Measurements from ENCODE around the gene RFX5. TPM values are rescaled to one million over a fixed set of nuclear protein-coding genes. Genes with fewer than 3 reads are reported as not detected.
A peak's percentile ranks its signal among the peaks of the same experiment; 100 is the strongest.
"Not testable (repeated sequence)": the region's sequence is repeated elsewhere in the genome, so short reads cannot be mapped to it uniquely, and the experiment has no call there.

The RFX5 gene
- total RNA-seq, 8 experiments from 2014 or later, result 21.2 to 107 (median 37.7) TPM

DNA sequence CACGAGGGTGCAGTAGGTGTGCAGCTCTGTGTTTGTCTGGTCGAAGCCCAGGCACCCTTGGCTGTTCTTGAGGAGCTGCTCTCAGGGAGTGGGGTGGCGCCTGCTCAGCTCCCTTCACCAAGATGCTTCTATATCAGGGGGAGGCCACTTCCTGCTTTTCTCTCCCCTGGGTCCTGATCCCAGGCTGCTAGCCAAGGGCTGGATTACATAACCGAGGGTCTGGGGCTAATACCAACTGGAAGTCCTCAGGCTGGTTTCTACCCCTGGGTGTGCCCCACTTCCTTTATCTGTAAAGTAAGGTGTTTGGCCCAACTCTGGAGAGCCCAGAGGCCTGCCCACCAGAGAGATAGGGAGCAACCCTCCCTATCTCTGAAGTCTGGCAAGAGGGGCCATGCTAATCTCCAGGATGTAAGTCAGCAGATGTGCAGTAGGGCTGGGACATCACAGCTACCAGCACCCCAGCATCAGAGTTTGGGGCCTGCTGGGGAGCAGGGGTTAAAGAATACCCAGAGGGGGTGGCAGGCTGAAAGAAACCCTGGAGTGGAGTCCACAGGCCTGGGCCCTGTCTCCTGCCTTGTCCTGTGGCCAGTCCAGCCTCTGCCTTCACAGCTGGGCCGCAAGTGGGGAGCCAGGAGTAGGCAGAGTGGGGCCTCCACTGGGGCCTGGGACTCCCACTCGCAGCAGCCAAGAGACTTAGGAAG, 23.3 kb upstream of the RFX5 start:
- H3K27ac ChIP-seq, result no peak overlapping the region
- WGBS, 10 experiments, result 67 to 100% (median 94%) methylated on average over 1 to 5 of the region's 6 CpGs; no CpG with 5 or more reads in 4 of the 10 experiments
- peaks cover 8 to 16% of the 10 kb centered on the region in 2 donors for H3K4me1 ChIP-seq (replicated peaks in 1 of 2)
- in situ Hi-C loops (cut with MboI; ENCODE audit: low pct_unique_long_range_greater_than_20kb in 2 of 9, low sequenced_read_pairs in 9 of 9, unreplicated experiment in 9 of 9), result no loop called here
- no peak for ATAC-seq (replicated peaks in 6 of 8)
- H3K4me3 ChIP-seq, result no peak overlapping the region

DNA sequence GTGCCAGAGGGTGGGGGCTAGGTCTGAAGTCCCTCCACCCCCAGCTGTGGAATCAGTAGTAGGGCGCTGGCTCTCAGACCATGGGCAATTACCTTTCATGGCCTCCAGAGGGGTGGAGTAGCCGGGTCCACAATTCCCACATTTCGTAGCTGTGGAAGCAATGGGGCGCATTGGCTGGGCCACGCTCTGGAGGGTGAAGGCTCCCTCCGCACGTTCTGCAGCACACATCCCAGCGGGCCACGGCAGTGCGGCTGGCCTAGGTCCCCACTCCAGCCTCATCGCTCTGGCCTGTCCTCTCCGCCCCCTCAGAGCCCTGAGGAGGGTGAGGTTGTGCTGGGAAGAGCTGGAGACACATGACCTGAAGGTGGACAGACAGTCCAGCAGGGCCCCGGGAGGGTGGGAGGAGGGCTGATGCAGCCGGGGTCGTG, 22.6 kb upstream of the RFX5 start:
- ATAC-seq (replicated peaks in 6 of 8), result no peak
- no peak overlapping the region for H3K27ac ChIP-seq
- peaks cover 8 to 16% of the 10 kb centered on the region in 2 donors for H3K4me1 ChIP-seq (replicated peaks in 1 of 2)
- no peak overlapping the region for H3K4me3 ChIP-seq
- 60 to 83% (median 67%) methylated on average over 1 to 6 of the region's 15 CpGs; no CpG with 5 or more reads in 7 of the 10 experiments for WGBS, 10 experiments
- in situ Hi-C loops (cut with MboI; ENCODE audit: low pct_unique_long_range_greater_than_20kb in 2 of 9, low sequenced_read_pairs in 9 of 9, unreplicated experiment in 9 of 9), result no loop called here

DNA sequence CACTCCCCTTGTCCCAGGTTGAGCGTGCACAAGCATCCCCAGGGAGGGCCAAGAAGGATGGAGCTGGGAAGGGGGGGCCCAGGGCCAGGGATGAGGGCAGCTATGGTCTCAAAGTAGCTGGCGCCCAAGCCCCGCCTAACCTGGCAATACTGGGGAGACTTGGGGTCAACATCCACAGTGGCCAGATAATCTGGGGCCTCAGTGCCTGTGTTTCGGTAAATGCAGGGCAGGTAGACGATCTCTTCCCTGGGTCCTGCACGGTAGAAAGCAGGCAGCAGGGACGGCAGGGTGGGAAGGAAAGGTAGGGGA, 22.2 kb upstream of the RFX5 start:
- Histone ChIP-seq H3K27ac (no peak overlapping the region), H3K4me3 (no peak overlapping the region), H3K4me1 (replicated peaks in 1 of 2) (peaks cover 8 to 16% of the 10 kb centered on the region in 2 donors)
- in situ Hi-C loops (cut with MboI; ENCODE audit: low pct_unique_long_range_greater_than_20kb in 2 of 9, low sequenced_read_pairs in 9 of 9, unreplicated experiment in 9 of 9), result no loop called here
- WGBS, 10 experiments, result 82 to 94% (median 92%) methylated on average over 2 to 5 of the region's 7 CpGs; no CpG with 5 or more reads in 7 of the 10 experiments
- no peak for ATAC-seq (replicated peaks in 6 of 8)

DNA sequence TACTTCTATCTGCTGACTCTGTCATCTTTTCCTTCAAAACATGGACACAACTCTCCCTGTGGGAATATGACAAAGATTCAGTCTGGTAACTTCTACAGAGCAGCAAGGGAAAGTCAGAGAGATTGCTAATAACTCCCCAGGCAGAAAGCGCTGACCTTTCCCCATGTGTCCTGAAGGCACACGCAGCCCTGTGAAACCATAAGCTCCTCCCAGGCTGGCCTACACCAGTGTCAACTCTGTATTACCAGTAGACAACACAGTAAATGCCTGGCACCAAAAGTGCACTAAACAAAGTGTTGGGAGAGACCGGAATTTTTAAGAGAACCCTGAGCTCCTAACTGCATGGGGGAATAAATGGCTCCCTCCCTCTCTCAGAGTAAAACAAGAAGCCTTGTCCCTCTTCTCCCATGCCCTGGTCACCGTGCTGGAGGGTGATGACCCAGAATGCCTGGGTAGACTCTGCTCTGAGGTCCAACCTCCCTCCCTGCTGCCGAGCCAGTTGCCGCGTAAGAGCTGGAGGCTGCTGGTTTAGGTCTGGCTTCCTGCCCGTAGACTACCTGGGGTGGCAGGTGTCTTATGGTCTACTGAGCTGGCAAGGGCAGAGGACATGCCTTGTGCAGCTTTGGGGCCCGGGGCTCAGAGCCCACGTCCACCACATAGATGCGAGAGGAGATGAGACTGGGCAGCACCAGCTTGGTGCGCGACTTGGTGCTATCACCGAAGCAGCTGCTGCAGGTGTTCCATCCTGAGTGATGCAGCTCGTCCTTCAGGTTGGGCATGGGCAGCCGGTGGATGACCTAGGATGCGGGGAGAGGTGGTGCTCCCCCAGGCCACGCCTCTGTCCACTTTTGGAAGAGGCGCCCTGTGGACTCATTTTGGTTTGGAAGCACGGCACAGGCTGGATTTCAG, 21.6 kb upstream of the RFX5 start:
- WGBS, 10 experiments, result 83 to 100% (median 92%) methylated on average over 1 to 16 of the region's 20 CpGs; no CpG with 5 or more reads in 4 of the 10 experiments
- in situ Hi-C loops (cut with MboI; ENCODE audit: low pct_unique_long_range_greater_than_20kb in 2 of 9, low sequenced_read_pairs in 9 of 9, unreplicated experiment in 9 of 9), result no loop called here
- no peak for ATAC-seq (replicated peaks in 6 of 8)
- Histone ChIP-seq H3K27ac (no peak overlapping the region), H3K4me1 (replicated peaks in 1 of 2) (peaks cover 8 to 16% of the 10 kb centered on the region in 2 donors), H3K4me3 (no peak overlapping the region)

DNA sequence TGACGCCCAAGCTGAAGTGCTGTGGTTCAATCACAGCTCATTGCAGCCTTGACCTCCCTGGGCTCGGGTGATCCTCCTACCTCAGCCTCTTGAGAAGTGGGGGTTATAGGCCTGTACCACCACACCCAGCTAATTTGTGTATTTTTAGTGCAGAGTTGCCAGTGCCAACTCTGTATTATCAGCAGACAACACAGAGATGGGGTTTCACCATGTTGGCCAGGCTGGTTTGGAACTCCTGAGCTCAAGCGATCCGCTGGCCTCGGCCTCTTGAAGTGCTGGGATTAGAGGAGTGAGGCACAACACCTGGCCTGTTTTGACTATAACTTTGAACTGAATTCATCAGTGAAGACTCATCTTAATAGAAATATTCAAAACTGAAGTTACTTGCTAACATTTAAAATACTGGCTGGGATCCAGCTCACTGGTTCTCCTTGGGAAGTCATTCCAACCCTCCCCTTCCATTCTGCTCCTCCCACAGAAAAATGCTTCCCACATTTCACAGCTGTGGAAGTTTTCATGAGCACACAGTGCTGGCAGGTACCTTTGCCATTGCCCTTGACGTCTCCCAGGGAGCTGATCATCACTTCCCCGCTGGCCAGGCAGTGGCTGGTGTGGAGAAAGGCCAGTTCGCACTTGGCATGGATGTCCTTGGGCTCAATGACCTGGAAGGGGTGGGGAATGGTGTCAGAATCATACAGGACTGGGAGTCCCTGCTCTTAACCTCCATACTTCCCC, 20.8 kb upstream of the RFX5 start:
- H3K4me1 ChIP-seq (replicated peaks in 1 of 2), result peaks cover 6 to 14% of the 10 kb centered on the region in 2 donors
- peak in 2 of 8 experiments; percentile 3 to 24 for ATAC-seq (replicated peaks in 6 of 8)
- no peak overlapping the region for H3K4me3 ChIP-seq
- in situ Hi-C loops (cut with MboI; ENCODE audit: low pct_unique_long_range_greater_than_20kb in 2 of 9, low sequenced_read_pairs in 9 of 9, unreplicated experiment in 9 of 9), result no loop called here
- no peak overlapping the region for H3K27ac ChIP-seq
- WGBS, 10 experiments, result 40 to 100% (median 94%) methylated on average over 1 to 6 of the region's 8 CpGs; no CpG with 5 or more reads in 1 of the 10 experiments

DNA sequence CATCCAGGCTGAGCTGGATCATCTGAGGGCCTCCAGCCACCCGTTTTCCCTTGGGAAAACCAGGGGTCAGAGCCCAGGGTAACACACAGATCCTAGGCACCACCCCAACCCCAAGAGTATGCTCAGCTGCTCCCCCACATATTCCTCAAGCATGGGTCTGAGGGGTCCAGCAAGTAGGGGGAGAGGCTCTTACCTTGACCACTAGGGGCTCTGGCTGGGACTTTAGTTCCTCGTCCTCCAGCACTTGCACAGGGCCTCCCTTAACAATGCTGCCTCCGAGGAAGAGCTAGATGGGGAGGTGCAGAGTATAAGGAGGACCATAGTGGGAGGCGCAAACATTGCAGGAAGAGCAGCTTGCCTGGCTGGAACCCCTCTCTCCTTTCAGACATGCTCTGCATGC, 17.9 kb upstream of the RFX5 start:
- no peak for ATAC-seq (replicated peaks in 6 of 8)

DNA sequence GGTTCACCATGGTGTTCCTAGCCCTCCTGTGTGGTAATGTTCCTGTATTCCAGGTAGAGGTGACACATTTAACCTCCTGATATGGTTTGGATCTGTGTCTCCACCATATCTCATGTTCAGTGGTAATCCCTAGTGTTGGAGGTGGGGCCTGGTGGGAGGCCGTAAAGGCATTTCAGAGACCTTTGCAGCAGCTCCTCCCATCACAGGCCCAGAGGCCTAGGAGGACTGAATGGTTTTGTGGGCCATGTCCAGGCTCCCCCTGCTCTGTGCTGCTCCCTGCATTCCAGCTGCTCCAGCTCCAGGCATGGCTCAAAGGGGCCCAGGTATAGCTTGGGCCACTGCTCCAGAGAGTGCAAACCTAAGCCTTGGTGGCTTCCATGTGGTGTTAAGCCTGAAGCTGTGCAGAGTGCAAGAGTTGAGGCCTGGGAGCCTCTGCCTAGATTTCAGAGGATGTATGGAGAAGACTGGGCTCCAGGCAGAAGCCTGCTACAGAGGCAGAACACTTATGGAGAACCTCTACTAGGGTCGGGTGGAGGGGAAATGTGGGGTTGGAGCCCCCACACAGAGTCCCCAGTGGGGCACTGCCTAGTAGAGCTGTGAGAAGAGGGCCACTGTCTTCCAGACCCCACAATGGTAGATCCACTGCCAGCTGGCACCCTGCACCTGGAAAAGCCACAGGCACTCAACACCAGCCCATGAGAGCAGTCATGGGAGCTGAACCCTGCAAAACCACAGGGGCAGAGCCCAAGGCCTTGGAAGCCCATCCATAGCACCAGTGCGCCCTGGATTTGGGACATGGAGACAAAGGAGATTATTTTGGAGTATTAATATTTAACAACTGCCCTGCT, 15.5 kb upstream of the RFX5 start:
- no peak overlapping the region for H3K4me3 ChIP-seq
- H3K27ac ChIP-seq, result no peak overlapping the region
- H3K4me1 ChIP-seq (replicated peaks in 1 of 2), result no peaks in the 10 kb centered on the region
- ATAC-seq (replicated peaks in 6 of 8), result no peak
- in situ Hi-C loops (cut with MboI; ENCODE audit: low pct_unique_long_range_greater_than_20kb in 2 of 9, low sequenced_read_pairs in 9 of 9, unreplicated experiment in 9 of 9), result no loop called here
- 33 to 100% (median 73%) methylated on average over 1 to 3 of the region's 3 CpGs; no CpG with 5 or more reads in 3 of the 10 experiments for WGBS, 10 experiments

More for the DNA sequence above, 17.9 kb upstream of the RFX5 start:
- Histone ChIP-seq H3K4me1 (replicated peaks in 1 of 2) (no peaks in the 10 kb centered on the region), H3K4me3 (no peak overlapping the region), H3K27ac (no peak overlapping the region)
- in situ Hi-C loops (cut with MboI; ENCODE audit: low pct_unique_long_range_greater_than_20kb in 2 of 9, low sequenced_read_pairs in 9 of 9, unreplicated experiment in 9 of 9), result no loop called here
- 0 to 96% (median 78%) methylated on average over 1 to 3 of the region's 4 CpGs; no CpG with 5 or more reads in 6 of the 10 experiments for WGBS, 10 experiments

DNA sequence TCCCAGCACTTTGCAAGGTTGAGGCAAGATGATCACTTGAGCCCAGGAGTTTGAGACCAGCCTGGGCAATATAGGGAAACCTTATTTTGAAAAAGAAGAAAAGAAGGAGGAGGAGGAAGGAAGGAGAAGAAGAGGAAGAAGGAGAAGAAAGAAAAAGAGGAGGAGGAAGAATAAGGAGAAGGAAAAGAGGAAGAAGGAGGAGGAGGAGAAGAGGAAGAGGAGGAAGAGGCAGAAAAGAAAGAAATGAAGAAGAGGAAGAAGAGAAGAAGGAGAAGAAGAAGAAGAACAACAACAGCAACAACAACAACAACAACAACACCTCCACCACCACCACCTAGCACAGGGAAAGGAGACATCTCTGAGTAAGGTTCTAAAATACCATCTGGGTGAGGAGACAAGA, 14.8 kb upstream of the RFX5 start:
- no peak for ATAC-seq (replicated peaks in 6 of 8)
- H3K4me3 ChIP-seq, result no peak overlapping the region
- in situ Hi-C loops (cut with MboI; ENCODE audit: low pct_unique_long_range_greater_than_20kb in 2 of 9, low sequenced_read_pairs in 9 of 9, unreplicated experiment in 9 of 9), result no loop called here

DNA sequence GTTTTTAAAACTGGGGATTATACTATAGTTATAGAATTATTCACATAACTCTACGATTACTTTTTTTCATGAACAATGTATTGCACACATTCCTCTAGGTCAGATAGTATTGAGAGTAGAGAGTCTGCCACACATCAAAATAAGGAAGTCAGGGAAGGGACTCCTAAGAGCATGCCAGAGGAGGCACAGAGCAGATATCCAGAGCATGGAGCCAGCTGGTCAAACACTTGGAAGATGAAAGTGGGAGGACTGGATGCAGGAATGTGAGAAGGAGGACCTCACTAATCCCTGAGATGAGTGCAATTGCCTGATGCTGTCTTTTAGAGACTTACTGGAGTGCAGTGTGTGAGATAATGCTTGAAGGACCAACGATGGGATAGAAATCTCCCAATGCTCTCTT, 9.6 kb upstream of the RFX5 start:
- in situ Hi-C loops (cut with MboI; ENCODE audit: low pct_unique_long_range_greater_than_20kb in 2 of 9, low sequenced_read_pairs in 9 of 9, unreplicated experiment in 9 of 9), result no loop called here
- WGBS, 10 experiments, result 0 to 67% (median 52%) methylated on average over 1 to 2 of the region's 2 CpGs; no CpG with 5 or more reads in 2 of the 10 experiments
- peak in 1 of 8 experiments; percentile 89 for ATAC-seq (replicated peaks in 6 of 8)
- no peaks in the 10 kb centered on the region for H3K4me1 ChIP-seq (replicated peaks in 1 of 2)
- no peak overlapping the region for H3K4me3 ChIP-seq
- H3K27ac ChIP-seq, result no peak overlapping the region

More for the DNA sequence above, 14.8 kb upstream of the RFX5 start:
- Histone ChIP-seq H3K27ac (no peak overlapping the region), H3K4me1 (replicated peaks in 1 of 2) (no peaks in the 10 kb centered on the region)

DNA sequence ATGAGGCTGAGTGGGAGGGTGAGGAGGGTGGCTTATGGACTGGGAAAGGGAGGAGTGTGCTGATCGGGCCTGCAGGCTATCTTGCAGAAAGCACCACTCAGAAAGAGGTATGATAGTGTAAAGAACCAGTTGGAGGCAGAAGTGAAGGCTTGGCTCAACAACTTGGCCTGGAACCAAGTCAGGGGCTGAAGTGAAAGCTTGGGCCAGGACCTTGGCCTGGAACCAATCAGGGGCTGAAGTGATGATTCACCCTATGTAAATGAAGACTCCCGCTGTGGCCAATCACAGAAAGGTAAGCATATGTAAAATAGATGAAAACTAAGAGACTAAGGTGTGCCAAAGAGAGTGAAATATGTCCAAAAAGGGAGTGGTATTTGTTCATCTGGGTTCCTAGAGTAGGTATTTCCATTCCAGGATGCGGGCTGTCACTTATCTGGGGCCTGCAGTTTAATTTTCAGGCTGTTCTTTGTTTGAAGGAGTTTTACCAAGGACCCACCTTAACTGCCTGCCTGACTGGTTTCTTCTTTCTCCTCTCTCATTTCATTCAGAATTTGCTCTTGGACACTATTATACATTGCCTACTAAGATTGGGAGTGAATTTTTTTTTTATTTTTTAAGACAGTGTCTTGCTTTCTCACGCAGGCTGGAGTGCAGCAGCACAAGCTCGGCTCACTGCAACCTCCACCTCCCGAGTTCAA, 5.1 kb upstream of the RFX5 start:
- Histone ChIP-seq H3K4me3 (no peak overlapping the region), H3K27ac (no peak overlapping the region), H3K4me1 (replicated peaks in 1 of 2) (peaks cover 0 to 5% of the 10 kb centered on the region in 2 donors)
- in situ Hi-C loops (cut with MboI; ENCODE audit: low pct_unique_long_range_greater_than_20kb in 2 of 9, low sequenced_read_pairs in 9 of 9, unreplicated experiment in 9 of 9), result no loop called here
- 31 to 100% (median 83%) methylated on average over 2 to 6 of the region's 6 CpGs; no CpG with 5 or more reads in 1 of the 10 experiments for WGBS, 10 experiments
- ATAC-seq (replicated peaks in 6 of 8), result peak in 2 of 8 experiments; percentile 37 to 50

DNA sequence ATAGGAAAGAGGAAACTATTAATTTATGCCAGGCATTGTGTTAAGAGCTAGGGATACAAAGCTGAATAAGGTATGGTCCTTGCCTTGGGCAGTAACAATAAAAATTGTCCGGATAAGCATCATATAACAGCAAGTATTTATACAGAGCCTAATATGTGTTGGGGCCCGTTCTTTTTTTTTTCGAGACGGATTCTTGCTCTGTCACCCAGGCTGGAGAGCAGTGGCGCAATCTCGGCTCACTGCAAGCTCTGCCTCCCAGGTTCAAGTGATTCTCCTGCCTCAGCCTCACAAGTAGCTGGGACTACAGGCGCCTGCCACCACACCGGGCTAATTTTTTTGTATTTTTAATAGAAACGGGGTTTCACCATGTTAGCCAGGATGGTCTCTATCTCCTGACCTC, 3.3 kb upstream of the RFX5 start:
- ATAC-seq (replicated peaks in 6 of 8); H3K27ac ChIP-seq; in situ Hi-C loops (cut with MboI; ENCODE audit: low pct_unique_long_range_greater_than_20kb in 2 of 9, low sequenced_read_pairs in 9 of 9, unreplicated experiment in 9 of 9); H3K4me3 ChIP-seq: not testable (repeated sequence)
- WGBS, 10 experiments, result 73 to 96% (median 89%) methylated on average over 2 to 9 of the region's 9 CpGs
- peaks cover 10 to 14% of the 10 kb centered on the region in 2 donors for H3K4me1 ChIP-seq (replicated peaks in 1 of 2)
